ENCODE data around the gene COMTD1. TPM values are rescaled to one million over a fixed set of nuclear protein-coding genes. Genes with fewer than 3 reads are reported as not detected.

COMTD1 gene
- total RNA-seq, 1 donor from 2014 or later = 19.9 TPM

Small RNA genes lying within 50 kb of the gene (small RNA-seq; reads per million reads assigned to genes)
- gene HMGA1P5 (ENCODE audit: low replicate concordance) = not detected
- not detected for gene RPL39P25 (ENCODE audit: low replicate concordance)

Other genes starting within 250 kb of the COMTD1 start
- gene SAMD8, start 124.3 kb downstream of the COMTD1 start, total RNA-seq = 71.5 TPM
- 106 TPM for gene VDAC2, start 25.2 kb downstream of the COMTD1 start, total RNA-seq
- gene ZNF503, start 165.8 kb upstream of the COMTD1 start, total RNA-seq = 0.98 TPM
- 1.2 TPM for gene LRMDA, start 195.7 kb upstream of the COMTD1 start, total RNA-seq